Endodermal cell (in vitro differentiated cells): ENCODE results near the gene MAPK8IP1. TPM values are rescaled to one million over a fixed set of nuclear protein-coding genes. Genes with fewer than 3 reads are reported as not detected.

Source experiments
- DNase-seq: peaks from one replicate; pipeline ENCODE4 v3.0.0-alpha.2; 2017
- H3K27ac ChIP-seq: 2 replicates; pipeline ENCODE4 v1.5.1; 2013; ENCODE audit warnings: mild to moderate bottlenecking, low read depth, low read length, moderate library complexity
- H3K27me3 ChIP-seq: 2 replicates; pipeline ENCODE4 v1.6.1; 2013; ENCODE audit warnings: mild to moderate bottlenecking, low read length, moderate library complexity; ENCODE audit not compliant: insufficient read depth, control insufficient read depth, poor library complexity, severe bottlenecking
- H3K36me3 ChIP-seq: 2 replicates; pipeline ENCODE4 v1.7.0; 2013; ENCODE audit warnings: mild to moderate bottlenecking, low read length, moderate library complexity; ENCODE audit not compliant: control insufficient read depth, insufficient read depth
- H3K4me1 ChIP-seq: one replicate; pipeline ENCODE4 v1.7.0; 2013; ENCODE audit warnings: low read length; ENCODE audit not compliant: control insufficient read depth, insufficient read depth
- H3K4me3 ChIP-seq: 2 replicates; pipeline ENCODE4 v1.5.1; 2013; ENCODE audit warnings: mild to moderate bottlenecking, low read length, moderate library complexity
- H3K9ac ChIP-seq: 2 replicates; pipeline ENCODE4 v1.6.1; 2013; ENCODE audit warnings: mild to moderate bottlenecking, low read length, moderate library complexity; ENCODE audit not compliant: poor library complexity, severe bottlenecking; ENCODE audit errors: extremely low read depth
- H3K9me3 ChIP-seq: 2 replicates; pipeline ENCODE4 v1.6.1; 2013; ENCODE audit warnings: mild to moderate bottlenecking, low read length, moderate library complexity; ENCODE audit not compliant: control insufficient read depth
- H3K27ac Mint-ChIP-seq: 2 replicates; pipeline ENCODE4 v1.8.0; 2020; ENCODE audit warnings: mixed read lengths
- H3K27me3 Mint-ChIP-seq: 2 replicates; pipeline ENCODE4 v1.8.0; 2021; ENCODE audit warnings: mild to moderate bottlenecking, mixed read lengths; ENCODE audit not compliant: insufficient read depth
- H3K36me3 Mint-ChIP-seq: 2 replicates; pipeline ENCODE4 v1.8.0; 2020; ENCODE audit warnings: low read depth, mixed read lengths
- H3K4me1 Mint-ChIP-seq: 2 replicates; pipeline ENCODE4 v1.8.0; 2020; ENCODE audit warnings: mixed read lengths
- H3K4me3 Mint-ChIP-seq: 2 replicates; pipeline ENCODE4 v1.8.0; 2020; ENCODE audit warnings: mild to moderate bottlenecking, moderate library complexity, mixed read lengths
- H3K9me3 Mint-ChIP-seq: 2 replicates; pipeline ENCODE4 v1.8.0; 2020; ENCODE audit warnings: mild to moderate bottlenecking, mixed read lengths
- CTCF ChIP-seq: fragments of 200-600 bp; sonication (generic); conservative IDR thresholded peaks from 2 replicates; pipeline ENCODE4 v1.5.0; 2021; ENCODE audit warnings: antibody characterized with exemption, mild to moderate bottlenecking
- WGBS, 2 experiments: methylation state at CpG; one replicate each; pipeline versions ENCODE4 v1.1.5 to v1.1.7; 2013; ENCODE audit warnings: missing lambda C conversion rate in 2 of 2, mixed read lengths in 1 of 2; ENCODE audit not compliant: insufficient coverage in 1 of 2, insufficient read length in 1 of 2; 5-methylcytosine and 5-hydroxymethylcytosine counted together
- total RNA-seq, 2 donors: library from RNA; stranded (reverse); fragmentation: NEBNext Ultra II Directional in 1 of 2; extraction: Animal tissue kit (Norgen Biotek cat#: 25700) in 1 of 2; gene quantifications; 2 replicates in 1 of 2; 3 replicates in 1 of 2; pipeline ENCODE4 v1.2.1, GENCODE V29; 2021

MAPK8IP1 gene
- total RNA-seq, 2 donors from 2014 or later = 11.2 to 12.8 TPM

- H3K36me3 ChIP-seq = peaks cover 73% of the 10 kb centered on the region
- H3K36me3 Mint-ChIP-seq = peaks cover 49% of the 10 kb centered on the region
- H3K4me3 ChIP-seq = no peak overlapping the region
- no peaks in the 10 kb centered on the region for H3K27me3 Mint-ChIP-seq
- H3K27ac ChIP-seq = no peak overlapping the region
- no peak overlapping the region for H3K27ac Mint-ChIP-seq
- H3K9me3 Mint-ChIP-seq = no peaks in the 10 kb centered on the region
- no peak overlapping the region for H3K9ac ChIP-seq
- no peak for TF ChIP-seq CTCF
- no peaks in the 10 kb centered on the region for H3K4me1 ChIP-seq
- no peaks in the 10 kb centered on the region for H3K4me1 Mint-ChIP-seq
- DNase-seq = no peak
- H3K27me3 ChIP-seq = no peaks in the 10 kb centered on the region
- H3K4me3 Mint-ChIP-seq = no peak overlapping the region
- H3K9me3 ChIP-seq = no peaks in the 10 kb centered on the region
Measured at GRCh38 chr11:45864041-45864440, 21.4 kb upstream of the MAPK8IP1 start.

- no peak overlapping the region for H3K4me3 Mint-ChIP-seq
- H3K4me1 Mint-ChIP-seq = no peaks in the 10 kb centered on the region
- no peaks in the 10 kb centered on the region for H3K9me3 Mint-ChIP-seq
- H3K27me3 ChIP-seq = no peaks in the 10 kb centered on the region
- H3K27ac Mint-ChIP-seq = no peak overlapping the region
- no peak for TF ChIP-seq CTCF
- H3K36me3 Mint-ChIP-seq = peaks cover 37% of the 10 kb centered on the region
- WGBS, 2 experiments = 91 to 98% methylated on average over 7 to 12 of the region's 12 CpGs
- H3K9ac ChIP-seq = no peak overlapping the region
- DNase-seq = no peak
- H3K27me3 Mint-ChIP-seq = no peaks in the 10 kb centered on the region
- no peak overlapping the region for H3K27ac ChIP-seq
- H3K36me3 ChIP-seq = peaks cover 61% of the 10 kb centered on the region
- no peaks in the 10 kb centered on the region for H3K9me3 ChIP-seq
- no peak overlapping the region for H3K4me3 ChIP-seq
- no peaks in the 10 kb centered on the region for H3K4me1 ChIP-seq
Measured at GRCh38 chr11:45869551-45869950, 15.9 kb upstream of the MAPK8IP1 start.

- no peaks in the 10 kb centered on the region for H3K27me3 Mint-ChIP-seq
- Histone ChIP-seq H3K9ac (no peak overlapping the region), H3K9me3 (no peaks in the 10 kb centered on the region), H3K27ac (no peak overlapping the region), H3K4me1 (no peaks in the 10 kb centered on the region), H3K27me3 (no peaks in the 10 kb centered on the region), H3K4me3 (no peak overlapping the region), H3K36me3 (peaks cover 65% of the 10 kb centered on the region)
- TF ChIP-seq CTCF = no peak
- no peaks in the 10 kb centered on the region for H3K4me1 Mint-ChIP-seq
- peaks cover 34% of the 10 kb centered on the region for H3K36me3 Mint-ChIP-seq
- no peak overlapping the region for H3K4me3 Mint-ChIP-seq
- no peak overlapping the region for H3K27ac Mint-ChIP-seq
- no peaks in the 10 kb centered on the region for H3K9me3 Mint-ChIP-seq
- DNase-seq = no peak
- 89 to 94% methylated on average over 1 to 4 of the region's 4 CpGs for WGBS, 2 experiments
Measured at GRCh38 chr11:45870706-45871105, 14.7 kb upstream of the MAPK8IP1 start.
